NB4 (cell line): ENCODE results near the gene POLQ.

ENCODE experiments used
- DNase-seq: peaks from one replicate; pipeline ENCODE4 v3.0.0; 2010; ENCODE audit warnings: low read depth
- H3K4me3 ChIP-seq: one replicate; pipeline ENCODE4 v1.5.1; 2011; ENCODE audit warnings: mild to moderate bottlenecking, low read depth, low read length, moderate library complexity
- CTCF ChIP-seq: IDR thresholded peaks from one replicate; pipeline ENCODE4 v1.5.1; 2012; ENCODE audit warnings: low read depth, low read length
- MYC ChIP-seq: IDR thresholded peaks from 2 replicates; pipeline ENCODE4 v1.6.1; 2011; ENCODE audit warnings: low read depth, low read length
- POLR2A ChIP-seq: IDR thresholded peaks from 2 replicates; pipeline ENCODE4 v1.6.1; 2011; ENCODE audit warnings: mild to moderate bottlenecking; ENCODE audit not compliant: insufficient read length; ENCODE audit errors: extremely low read depth
- TF ChIP-seq, protein P1 (sequence below): IDR thresholded peaks from 2 replicates; pipeline ENCODE4 v1.6.1; 2011; ENCODE audit warnings: low read depth, low read length

Gene POLQ

GRCh38 chr3:121552379-121552778 is 6.6 kb upstream of the POLQ start:
- DNase-seq: no peak
- H3K4me3 ChIP-seq: no peak overlapping the region
- no peak for TF ChIP-seq POLR2A
- no peak for TF ChIP-seq CTCF

DNA sequence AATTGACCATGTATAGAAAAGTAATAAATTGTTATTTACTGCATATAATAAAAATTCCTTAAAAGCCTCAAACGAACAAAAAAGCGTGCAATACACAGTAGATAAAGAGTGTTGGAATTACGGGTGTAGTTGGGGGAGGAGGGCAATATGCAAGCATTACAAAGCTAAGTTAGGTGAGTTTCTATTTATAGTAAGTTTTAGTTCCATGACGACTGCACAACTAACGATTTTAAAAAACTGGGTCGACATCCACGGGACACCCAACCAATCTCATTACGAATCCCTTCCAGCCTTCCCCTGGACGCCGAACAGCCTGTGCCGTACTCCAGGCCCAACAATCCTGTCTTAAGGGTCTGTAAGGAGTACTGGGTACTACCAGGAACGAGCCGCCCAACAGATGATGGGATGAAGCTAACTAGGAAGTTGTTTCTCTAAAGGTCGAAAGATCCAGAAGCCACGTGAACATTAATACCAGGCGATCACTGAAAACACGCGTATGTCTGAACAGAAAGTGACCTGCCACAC is 677 bp downstream of the POLQ start:
- H3K4me3 ChIP-seq: peak overlapping the region; percentile 96
- TF ChIP-seq POLR2A: no peak
- TF ChIP-seq, protein P1, sequence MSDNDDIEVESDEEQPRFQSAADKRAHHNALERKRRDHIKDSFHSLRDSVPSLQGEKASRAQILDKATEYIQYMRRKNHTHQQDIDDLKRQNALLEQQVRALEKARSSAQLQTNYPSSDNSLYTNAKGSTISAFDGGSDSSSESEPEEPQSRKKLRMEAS: peak; percentile 45; the same call in 1 of the 2 replicates
- no peak for TF ChIP-seq MYC
- no peak for DNase-seq

GRCh38 chr3:121542924-121543323 is 2.9 kb downstream of the POLQ start:
- no peak for DNase-seq
- H3K4me3 ChIP-seq: no peak overlapping the region
- TF ChIP-seq, protein P1: no peak
- no peak for TF ChIP-seq CTCF
- TF ChIP-seq MYC: no peak
- TF ChIP-seq POLR2A: no peak

- TF ChIP-seq POLR2A (no peak), MYC (no peak), CTCF (no peak)
- TF ChIP-seq, protein P1: no peak
- no peak for DNase-seq
Observed at GRCh38 chr3:121531269-121531668, 14.5 kb downstream of the POLQ start.

GRCh38 chr3:121529308-121529707 is 16.5 kb downstream of the POLQ start:
- H3K4me3 ChIP-seq: no peak overlapping the region
- TF ChIP-seq MYC: no peak
- no peak for TF ChIP-seq POLR2A
- TF ChIP-seq, protein P1: no peak
- TF ChIP-seq CTCF: no peak
- peak; percentile 7 for DNase-seq

More at GRCh38 chr3:121531269-121531668, 14.5 kb downstream of the POLQ start:
- no peak overlapping the region for H3K4me3 ChIP-seq

- no peak for DNase-seq
- no peak overlapping the region for H3K4me3 ChIP-seq
- TF ChIP-seq, protein P1: no peak
- no peak for TF ChIP-seq POLR2A
- TF ChIP-seq CTCF: no peak
- TF ChIP-seq MYC: no peak
Observed at GRCh38 chr3:121520510-121520909, 25.3 kb downstream of the POLQ start.
